ENCODE measurements around the gene DLL4. TPM values are rescaled to one million over a fixed set of nuclear protein-coding genes. Genes with fewer than 3 reads are reported as not detected.

DLL4 gene
- total and polyA plus RNA-seq, 9 donors: 2.6 to 15.7 (median 7.9) TPM

GRCh38 chr15:40889112-40889511, 40.0 kb upstream of the DLL4 start:
- Histone ChIP-seq H3K4me1 (ENCODE audit: insufficient read depth) (peaks cover 5% of the 10 kb centered on the region), H3K27me3 (no peaks in the 10 kb centered on the region), H3K9me3 (no peaks in the 10 kb centered on the region), H3K36me3 (no peaks in the 10 kb centered on the region), H3K27ac (no peak overlapping the region), H3K4me3 (no peak overlapping the region)
- no peak for DNase-seq
- intact Hi-C loops (cut with DNase I): no loop called here
- TF ChIP-seq EP300 (IDR thresholded peaks at IDR 0.05) (no peak), CTCF (IDR thresholded peaks at IDR 0.05) (no peak), POLR2A (IDR thresholded peaks at IDR 0.05) (no peak)

GRCh38 chr15:40891138-40891537, 38.0 kb upstream of the DLL4 start:
- H3K27me3 ChIP-seq: no peaks in the 10 kb centered on the region
- H3K27ac ChIP-seq: no peak overlapping the region
- H3K4me3 ChIP-seq: no peak overlapping the region
- intact Hi-C loops (cut with DNase I): loop anchor here (5.0 to 10.0 kb wide), 6 partner anchors 34 to 376 kb away; partner anchors contain the start of genes KNL1 (in 1 of the 4) and RAD51 (in 1 of the 4)
- DNase-seq: no peak
- no peaks in the 10 kb centered on the region for H3K9me3 ChIP-seq
- peaks cover 5% of the 10 kb centered on the region for H3K4me1 ChIP-seq (ENCODE audit: insufficient read depth)
- 84 to 92% (median 85%) methylated on average over 5 of the region's 5 CpGs for WGBS, 3 donors
- TF ChIP-seq EP300 (IDR thresholded peaks at IDR 0.05) (no peak), POLR2A (IDR thresholded peaks at IDR 0.05) (no peak), CTCF (IDR thresholded peaks at IDR 0.05) (no peak)
- no peaks in the 10 kb centered on the region for H3K36me3 ChIP-seq

GRCh38 chr15:40891810-40892446, 37.2 kb upstream of the DLL4 start:
- H3K4me3 ChIP-seq: no peak overlapping the region
- H3K27me3 ChIP-seq: no peaks in the 10 kb centered on the region
- DNase-seq: no peak
- H3K36me3 ChIP-seq: no peaks in the 10 kb centered on the region
- H3K4me1 ChIP-seq (ENCODE audit: insufficient read depth): peaks cover 5% of the 10 kb centered on the region
- WGBS, 3 donors: 7 to 17% (median 11%) methylated on average over 4 of the region's 4 CpGs
- TF ChIP-seq EP300 (IDR thresholded peaks at IDR 0.05): no peak
- no peak for TF ChIP-seq POLR2A (IDR thresholded peaks at IDR 0.05)
- TF ChIP-seq CTCF (IDR thresholded peaks at IDR 0.05): peak in 2 of 3 donors; percentile 42 to 45
- intact Hi-C loops (cut with DNase I): loop anchor here (5.0 to 10.0 kb wide), 6 partner anchors 35 to 377 kb away; partner anchors contain the start of genes KNL1 (in 1 of the 4) and RAD51 (in 1 of the 4)
- H3K27ac ChIP-seq: no peak overlapping the region
- no peaks in the 10 kb centered on the region for H3K9me3 ChIP-seq

- TF ChIP-seq CTCF (IDR thresholded peaks at IDR 0.05): no peak
- no peak for TF ChIP-seq POLR2A (IDR thresholded peaks at IDR 0.05)
- TF ChIP-seq EP300 (IDR thresholded peaks at IDR 0.05): no peak
- H3K36me3 ChIP-seq: no peaks in the 10 kb centered on the region
- H3K27ac ChIP-seq: no peak overlapping the region
- peaks cover 5% of the 10 kb centered on the region for H3K4me1 ChIP-seq (ENCODE audit: insufficient read depth)
- intact Hi-C loops (cut with DNase I): loop anchor here (5.0 to 10.0 kb wide), 6 partner anchors 35 to 378 kb away; partner anchors contain the start of genes KNL1 (in 1 of the 4) and RAD51 (in 1 of the 4)
- no peak overlapping the region for H3K4me3 ChIP-seq
- no peak for DNase-seq
- no peaks in the 10 kb centered on the region for H3K27me3 ChIP-seq
- no peaks in the 10 kb centered on the region for H3K9me3 ChIP-seq
- WGBS, 3 donors: 85 to 93% (median 86%) methylated on average over 2 of the region's 2 CpGs
These were observed 36.6 kb upstream of the DLL4 start for GRCh38 chr15:40892447-40893012.

Data from ovary (tissue), 9 donors.